H1 (cell line): ENCODE data around the gene ADIPOR2. TPM values are rescaled to one million over a fixed set of nuclear protein-coding genes. Genes with fewer than 3 reads are reported as not detected.

ENCODE experiments used
- ASH2L ChIP-seq: fragments of 200-600, 300-600 bp; sonication (generic); IDR thresholded peaks from one replicate; pipeline ENCODE4 v1.7.1; 2017; ENCODE audit warnings: low read length
- CHD7 ChIP-seq: fragments of 300-600 bp; sonication (generic); IDR thresholded peaks from 2 replicates; pipeline ENCODE4 v1.7.1; 2012; ENCODE audit warnings: low read length, moderate library complexity, mild to moderate bottlenecking, inconsistent platforms; ENCODE audit not compliant: insufficient replicate concordance
- JUND ChIP-seq: IDR thresholded peaks from 2 replicates; pipeline ENCODE4 v1.6.1; 2011; ENCODE audit warnings: mild to moderate bottlenecking, improper control_type of control experiment, low read length
- RAD21 ChIP-seq, 2 experiments: IDR thresholded peaks in 1 of 2; conservative IDR thresholded peaks in 1 of 2; 2 replicates each; pipeline ENCODE4 v1.6.1; 2011; ENCODE audit warnings: low read depth in 2 of 2, low read length in 2 of 2, improper control_type of control experiment in 1 of 2, inconsistent platforms in 1 of 2, mild to moderate bottlenecking in 1 of 2, moderate library complexity in 1 of 2
- RFX5 ChIP-seq: IDR thresholded peaks from 2 replicates; pipeline ENCODE4 v1.6.1; 2011; ENCODE audit warnings: low read depth, low read length, improper control_type of control experiment, borderline replicate concordance
- SAP30 ChIP-seq: fragments of 300-600 bp; sonication (generic); IDR thresholded peaks from 2 replicates; pipeline ENCODE4 v1.7.1; 2012; ENCODE audit warnings: low read length, moderate library complexity, mild to moderate bottlenecking, inconsistent platforms; ENCODE audit not compliant: insufficient read depth, insufficient replicate concordance
- SP2 ChIP-seq: IDR thresholded peaks from 2 replicates; pipeline ENCODE4 v1.6.1; 2012; ENCODE audit warnings: mild to moderate bottlenecking, low read length, inconsistent platforms
- TAF7 ChIP-seq: optimal IDR thresholded peaks from 2 replicates; pipeline ENCODE3; 2011; ENCODE audit warnings: low read depth, mild to moderate bottlenecking, inconsistent platforms, low read length, moderate library complexity, borderline replicate concordance
- YY1 ChIP-seq: IDR thresholded peaks from 2 replicates; pipeline ENCODE4 v1.6.1; 2011; ENCODE audit warnings: low read depth, mild to moderate bottlenecking, low read length
- polyA plus RNA-seq, 7 experiments: library from polyadenylated mRNA; depleted of rRNA in 3 of 7; stranded (reverse) in 5 of 7; unstranded in 2 of 7; fragments of >200 nt in 5 of 7; fragments of 200-250 nt in 2 of 7; gene quantifications; 1 replicate in 5 of 7; 2 replicates in 1 of 7; 4 replicates in 1 of 7; pipeline versions ENCODE4 v1.2.1 to v1.2.3, GENCODE V29; 2011 to 2013; ENCODE audit warnings: missing spikeins in 2 of 7, mixed read lengths in 2 of 7
- total RNA-seq: library from RNA; stranded (reverse); fragmentation: NEBNext Ultra II Directional; extraction: Animal tissue kit (Norgen Biotek cat#: 25700); gene quantifications from 2 replicates; pipeline ENCODE4 v1.2.1, GENCODE V29; 2021

ADIPOR2 gene
- total and polyA plus RNA-seq, 2 of the 8 experiments (the other 6 are each of a cell fraction or from before 2014, with no cell fraction given) = 17.5 to 50.8 TPM

- TF ChIP-seq CHD7 = no peak
- TF ChIP-seq ASH2L = no peak
- no peak for TF ChIP-seq SAP30
- TF ChIP-seq YY1 = no peak
- no peak for TF ChIP-seq JUND
- no peak for TF ChIP-seq SP2
- TF ChIP-seq TAF7 = no peak
- TF ChIP-seq RAD21 (IDR thresholded peaks at IDR 0.05 in 1 of 2, conservative IDR thresholded peaks at IDR 0.05 in 1 of 2; ENCODE audit: low read depth in 2 of 2, low read length in 2 of 2) = no peak
- TF ChIP-seq RFX5 = no peak
- TF ChIP-seq, all 59 proteins: peak for 0
Measured at GRCh38 chr12:1809591-1810190, 118.8 kb downstream of the ADIPOR2 start (continued).
